Activated CD4-positive, CD25-positive, alpha-beta regulatory T cell (primary cell): ENCODE data around the gene FCRL1.

ENCODE experiments used
- DNase-seq, 4 experiments: peaks; one replicate each; lab custom pipeline; 2025; lab: John Stamatoyannopoulos, UW

Gene FCRL1, protein sequence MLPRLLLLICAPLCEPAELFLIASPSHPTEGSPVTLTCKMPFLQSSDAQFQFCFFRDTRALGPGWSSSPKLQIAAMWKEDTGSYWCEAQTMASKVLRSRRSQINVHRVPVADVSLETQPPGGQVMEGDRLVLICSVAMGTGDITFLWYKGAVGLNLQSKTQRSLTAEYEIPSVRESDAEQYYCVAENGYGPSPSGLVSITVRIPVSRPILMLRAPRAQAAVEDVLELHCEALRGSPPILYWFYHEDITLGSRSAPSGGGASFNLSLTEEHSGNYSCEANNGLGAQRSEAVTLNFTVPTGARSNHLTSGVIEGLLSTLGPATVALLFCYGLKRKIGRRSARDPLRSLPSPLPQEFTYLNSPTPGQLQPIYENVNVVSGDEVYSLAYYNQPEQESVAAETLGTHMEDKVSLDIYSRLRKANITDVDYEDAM

DNA sequence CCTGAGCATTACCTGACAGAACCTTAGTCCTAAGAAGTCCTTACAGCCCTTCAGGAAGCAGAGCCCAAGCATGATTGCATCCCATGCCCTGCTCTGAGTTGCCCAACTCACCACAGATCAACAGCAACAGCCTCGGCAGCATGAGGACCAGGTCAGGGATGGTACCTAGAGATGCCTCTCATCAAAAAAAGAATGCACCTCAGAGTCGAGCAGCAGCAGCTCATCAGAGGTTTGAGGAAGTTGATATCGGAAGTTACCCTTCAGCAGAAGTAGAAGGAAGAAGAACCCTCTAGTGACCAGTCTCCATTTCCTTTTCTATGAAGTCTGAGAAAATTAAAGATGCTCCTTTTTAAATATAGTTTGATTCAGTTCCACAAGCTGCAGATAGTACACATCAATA is at the start of gene FCRL1:
Gene FCRL1 (minus strand): TSS at position 225 of the 400 bp plus-strand sequence. CDS start 83 bp downstream, at position 142.
- DNase-seq: no peak

DNA sequence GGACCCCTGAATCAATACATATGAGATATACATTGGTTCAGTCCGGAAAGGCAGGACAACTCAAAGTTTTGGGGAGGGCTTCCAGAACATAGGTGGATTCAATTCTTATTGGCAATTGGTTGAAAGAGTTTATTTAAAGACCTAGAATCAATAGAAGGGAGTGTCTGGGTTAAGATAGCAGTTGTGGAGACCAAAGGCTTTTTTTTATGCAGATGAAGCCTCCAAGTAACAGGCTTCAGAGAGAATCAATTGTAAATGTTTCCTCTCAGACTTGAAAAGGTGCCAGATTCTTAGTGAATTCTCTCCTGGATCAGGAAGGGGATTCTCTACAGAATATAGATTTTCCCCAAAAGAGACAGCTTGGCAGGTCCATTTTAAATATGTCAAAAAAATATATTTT is 48.7 kb upstream of the FCRL1 start:
- DNase-seq: no peak

DNA sequence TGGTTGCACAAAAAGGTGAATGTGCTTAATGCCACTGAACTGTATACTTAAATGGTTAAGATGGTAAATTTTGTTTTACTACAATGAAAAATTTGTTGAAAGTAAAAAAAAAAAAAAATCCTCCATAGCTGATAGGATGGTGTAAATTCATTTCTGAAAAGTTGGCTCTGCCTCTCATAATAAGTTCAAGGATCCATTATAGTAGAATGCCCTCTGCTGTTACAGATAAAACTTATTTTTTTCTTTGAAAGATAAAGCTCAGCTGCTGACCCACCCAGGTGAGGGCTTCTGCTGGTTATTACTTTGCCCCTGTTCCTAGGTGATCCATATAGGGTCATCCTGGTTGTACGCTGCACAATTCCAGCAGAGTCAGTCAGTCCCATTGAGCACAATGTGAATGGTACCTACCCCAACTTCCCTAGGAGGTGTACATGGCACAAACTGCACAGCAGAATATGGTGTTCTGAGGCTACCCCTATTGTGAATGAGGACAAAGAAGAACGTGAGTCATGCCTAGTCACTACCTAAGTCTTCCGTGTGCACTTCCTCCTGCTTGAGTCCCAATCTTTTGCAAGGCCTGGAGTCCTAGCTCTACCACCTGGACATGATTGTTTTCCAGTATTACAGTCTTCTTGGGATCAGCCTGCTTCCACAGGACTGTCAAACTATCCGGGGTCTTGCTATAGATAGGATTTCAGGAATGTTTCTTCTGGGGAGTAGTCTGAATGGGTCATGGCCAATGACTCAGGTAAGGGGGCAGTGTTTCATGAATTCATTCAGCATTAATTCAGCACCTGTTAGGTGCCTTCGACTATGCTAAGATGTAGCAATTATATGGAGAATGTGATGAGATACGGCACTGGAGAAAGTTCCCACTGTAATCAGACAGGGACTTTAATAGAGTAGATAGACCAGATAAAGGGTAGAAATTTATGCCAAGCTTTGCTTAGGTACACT is 42.5 kb upstream of the FCRL1 start:
- DNase-seq: no peak

DNA sequence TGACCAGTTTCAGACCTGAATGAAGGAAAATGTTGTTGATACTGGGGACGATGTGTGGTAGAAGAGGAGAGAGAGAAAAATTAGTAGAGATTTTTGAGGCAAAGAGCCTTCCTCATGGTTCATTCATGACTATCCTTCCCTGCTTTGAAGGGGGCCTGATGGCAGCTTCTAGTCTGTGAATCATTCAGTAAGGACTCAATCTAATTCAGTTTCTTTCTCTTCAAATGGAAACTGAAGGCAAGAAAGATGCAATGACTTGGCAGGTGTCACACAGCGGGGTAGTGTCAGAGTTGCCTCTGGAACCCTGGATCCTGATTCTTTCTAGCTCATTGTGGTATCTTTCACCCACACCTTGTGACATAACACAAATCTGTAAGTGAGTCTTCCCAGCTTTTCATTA is 36.6 kb upstream of the FCRL1 start:
- DNase-seq: no peak

DNA sequence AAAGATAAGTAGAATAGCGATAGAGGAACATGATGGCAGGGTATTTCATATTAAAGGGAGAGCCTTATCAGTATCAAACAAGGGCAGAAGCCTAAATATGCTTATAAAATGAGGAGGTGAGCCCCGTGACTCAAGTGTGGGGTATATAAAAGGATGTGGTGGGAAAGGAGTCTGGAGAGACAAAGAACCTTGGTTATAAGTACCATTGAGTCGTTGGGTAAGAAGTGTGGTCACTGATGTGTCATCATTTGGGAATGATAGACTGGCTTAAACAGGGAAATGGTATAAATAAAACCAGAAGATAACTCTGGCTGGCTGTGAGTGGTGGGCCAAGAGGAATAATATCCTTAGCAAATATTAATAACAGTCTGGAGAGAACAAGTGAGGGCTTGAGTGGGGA is 32.6 kb upstream of the FCRL1 start:
- no peak for DNase-seq

DNA sequence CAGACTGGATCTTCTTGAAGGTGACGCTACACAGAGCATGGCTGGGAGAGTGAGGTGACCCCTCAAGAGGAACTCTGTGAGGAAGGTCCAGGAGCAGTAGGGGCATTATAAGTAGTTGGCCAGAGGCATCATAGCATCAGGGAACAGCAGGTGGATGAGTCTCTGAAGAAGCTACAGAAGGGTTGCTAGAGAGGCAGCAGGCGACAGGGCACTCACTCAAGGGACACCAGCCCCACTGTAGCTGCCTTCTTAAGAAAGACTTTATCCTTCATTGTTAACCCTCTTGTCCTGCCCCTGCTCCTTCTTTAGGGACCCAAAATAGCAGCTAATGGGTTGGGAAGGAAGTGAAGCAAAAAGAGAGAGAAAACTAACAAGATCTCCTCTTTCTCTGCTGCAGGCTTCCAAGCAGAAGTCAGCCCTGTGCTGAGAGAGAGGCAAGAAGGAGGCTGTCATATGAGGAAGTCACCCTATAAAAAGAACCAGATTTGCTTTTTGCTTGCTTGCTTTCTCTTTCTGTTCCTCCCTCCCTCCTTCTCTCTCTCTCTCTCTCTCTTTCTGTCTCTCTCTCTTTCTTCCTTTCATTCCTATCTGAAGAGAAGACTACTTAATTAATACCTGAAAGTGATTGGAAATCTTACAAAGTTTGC is 29.4 kb upstream of the FCRL1 start:
- DNase-seq: no peak

DNA sequence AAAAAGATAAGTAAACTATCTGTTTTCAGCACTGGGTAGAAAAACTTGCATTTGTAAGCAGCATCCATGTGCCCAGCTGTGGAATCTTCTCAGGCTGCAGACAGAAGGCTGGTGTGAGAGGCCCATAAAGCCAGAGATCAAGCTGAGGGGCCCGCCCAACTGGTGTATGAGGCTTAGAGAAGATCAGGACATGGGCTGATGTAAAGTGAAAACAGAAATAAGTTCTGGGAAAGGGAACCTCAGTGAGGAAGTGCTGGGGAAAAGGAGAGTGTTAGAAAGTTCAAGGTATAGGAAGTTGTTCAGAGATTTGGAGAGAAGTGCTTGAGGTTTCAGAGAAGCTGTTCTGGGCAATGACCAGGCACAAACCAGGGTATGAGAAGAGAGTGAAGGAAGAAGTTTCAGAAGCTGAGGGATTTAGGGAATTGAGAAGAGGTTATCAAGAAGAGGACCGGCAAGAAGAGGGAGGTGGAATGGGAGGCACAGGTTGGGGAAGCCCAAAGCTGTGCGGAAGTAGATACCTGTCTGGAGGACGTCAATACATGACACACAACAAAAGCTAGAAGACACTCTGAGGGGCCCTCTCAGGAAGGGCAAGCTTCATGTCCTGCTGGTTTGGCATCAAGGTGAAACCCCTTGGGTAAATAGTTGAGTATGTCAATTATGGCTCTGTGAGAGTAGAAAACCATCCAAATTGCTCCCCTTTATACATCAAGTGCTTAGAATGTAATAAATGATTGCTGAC is 24.3 kb upstream of the FCRL1 start:
- no peak for DNase-seq

DNA sequence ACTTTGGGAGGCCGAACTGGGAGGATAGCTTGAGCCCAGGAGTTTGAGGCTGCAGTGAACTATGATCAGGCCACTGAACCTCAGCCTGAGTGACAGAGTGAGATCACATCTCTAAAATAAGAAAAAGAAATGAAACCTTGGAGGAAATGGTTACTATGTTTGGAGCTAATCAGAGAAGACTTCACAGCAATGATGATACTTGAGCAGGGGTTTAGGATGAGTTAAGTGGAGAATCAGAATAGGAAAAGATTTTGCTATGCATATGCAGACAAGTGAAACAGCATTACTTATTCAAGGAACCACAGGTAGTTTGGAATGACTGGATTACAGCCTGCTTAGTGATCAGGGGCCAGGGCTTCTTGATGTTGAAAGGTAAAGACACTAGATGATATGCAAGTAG is 23.0 kb upstream of the FCRL1 start:
- no peak for DNase-seq

DNA sequence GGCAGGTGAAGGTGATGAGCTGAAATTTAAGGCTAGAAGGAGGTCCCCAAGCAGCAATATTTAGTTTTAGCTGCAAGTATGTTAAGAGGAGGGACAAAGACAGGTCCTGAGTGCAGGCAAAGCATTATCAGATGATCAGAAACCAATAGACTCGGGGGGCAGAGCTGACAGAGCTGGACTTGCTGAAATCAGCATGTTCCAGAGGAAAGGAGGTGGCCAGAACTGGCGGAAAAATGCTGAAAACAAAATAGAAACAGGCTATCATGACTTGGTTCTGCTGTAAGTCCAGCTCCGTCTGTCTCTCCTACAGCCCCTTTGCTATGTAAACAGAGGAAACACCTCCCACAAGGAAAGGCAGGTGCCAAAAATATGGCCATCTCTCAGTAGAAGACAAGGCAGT is 21.8 kb upstream of the FCRL1 start, which contains the start of gene CD5L:
Gene CD5L (minus strand): TSS at position 101 of the 400 bp plus-strand sequence. CDS start 107 bp downstream, outside the sequence.
- DNase-seq: no peak

DNA sequence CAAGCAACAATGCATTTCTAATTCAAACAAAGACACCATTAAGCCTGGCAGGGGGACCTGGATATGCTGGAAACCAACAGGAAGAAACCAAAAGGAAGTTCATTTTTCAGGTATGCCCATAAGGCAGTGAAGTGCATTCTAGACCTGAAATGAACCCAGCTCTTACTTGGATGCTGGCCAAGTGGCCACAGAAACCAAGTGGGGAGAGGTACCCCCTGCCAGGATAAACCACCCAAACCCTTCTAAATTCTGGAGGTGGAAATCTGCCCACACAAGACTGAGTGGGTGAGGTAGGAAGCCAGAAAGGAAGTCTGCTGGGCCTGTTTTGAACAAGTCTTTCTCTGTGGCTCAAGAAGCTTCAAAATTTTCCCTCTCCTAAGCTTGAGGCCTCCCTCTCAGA is 19.0 kb upstream of the FCRL1 start:
- no peak for DNase-seq

DNA sequence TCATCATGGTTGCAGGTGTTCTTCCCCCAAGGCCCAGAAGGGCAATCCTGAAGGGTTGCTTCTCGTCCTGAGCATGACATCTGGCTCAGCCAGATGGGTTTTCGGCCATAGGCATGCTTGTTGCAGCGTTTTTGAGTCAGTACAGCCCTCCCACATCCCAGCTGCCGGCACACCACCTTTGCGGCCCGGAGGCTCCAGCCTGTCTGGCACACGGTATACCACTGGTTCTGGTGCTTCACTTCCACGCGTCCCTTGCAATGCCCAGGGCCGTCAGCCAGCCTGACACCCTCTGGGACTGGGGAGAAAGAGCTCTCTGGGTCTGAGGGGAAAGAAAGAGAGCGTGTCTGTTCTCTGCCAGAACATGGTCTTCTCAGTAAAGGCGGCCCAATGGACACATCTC is 14.5 kb upstream of the FCRL1 start:
- no peak for DNase-seq

DNA sequence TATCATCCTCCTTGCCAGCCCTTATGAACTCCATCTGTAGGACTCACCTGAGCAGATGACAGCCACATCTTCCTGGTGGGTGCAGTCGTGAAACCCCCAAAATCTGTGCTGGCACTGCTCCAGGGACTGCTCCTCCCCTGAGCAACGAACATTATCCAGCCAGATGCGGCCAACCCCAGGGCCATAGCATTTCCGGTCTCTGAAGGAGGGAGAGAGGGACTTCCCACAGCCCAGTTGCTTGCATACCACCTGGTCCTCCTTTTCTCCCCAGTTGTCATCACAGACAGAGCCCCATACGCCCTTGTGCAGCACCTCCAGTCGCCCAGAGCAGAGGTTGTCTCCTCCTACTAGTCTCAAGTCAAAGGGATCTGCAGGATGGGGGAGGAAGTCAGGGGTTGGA is 13.2 kb upstream of the FCRL1 start:
- DNase-seq: no peak

DNA sequence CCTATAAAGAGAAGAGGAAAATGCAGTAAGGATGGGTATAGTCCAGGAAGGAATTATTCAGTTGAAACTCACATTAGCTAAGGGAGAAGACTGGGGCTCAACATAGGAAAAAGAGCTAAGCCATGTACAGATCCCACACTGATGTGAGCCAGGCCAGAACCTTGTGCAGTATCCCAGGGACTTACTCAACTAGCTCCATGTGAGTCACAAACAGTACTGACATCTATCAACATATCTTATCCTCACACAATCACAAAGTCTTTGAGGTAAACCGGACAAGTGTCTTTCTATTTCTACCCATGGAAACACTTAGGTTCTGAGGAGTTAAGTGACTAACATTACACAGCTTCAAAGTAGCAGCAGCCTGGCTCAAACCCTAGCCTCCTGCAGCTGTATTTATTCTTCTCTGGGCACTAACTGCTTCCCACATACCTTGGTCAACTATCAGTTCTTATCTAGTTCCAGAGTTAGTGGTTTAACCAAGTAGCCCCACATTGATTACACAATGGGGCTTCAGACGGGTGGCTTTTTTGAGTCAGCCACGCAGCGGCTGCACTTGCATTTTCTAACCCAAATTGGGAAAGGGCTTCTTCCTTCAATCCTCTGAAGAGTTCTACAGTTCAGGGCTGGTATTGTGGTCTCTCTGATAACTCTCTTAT is 12.2 kb upstream of the FCRL1 start:
- DNase-seq: no peak

DNA sequence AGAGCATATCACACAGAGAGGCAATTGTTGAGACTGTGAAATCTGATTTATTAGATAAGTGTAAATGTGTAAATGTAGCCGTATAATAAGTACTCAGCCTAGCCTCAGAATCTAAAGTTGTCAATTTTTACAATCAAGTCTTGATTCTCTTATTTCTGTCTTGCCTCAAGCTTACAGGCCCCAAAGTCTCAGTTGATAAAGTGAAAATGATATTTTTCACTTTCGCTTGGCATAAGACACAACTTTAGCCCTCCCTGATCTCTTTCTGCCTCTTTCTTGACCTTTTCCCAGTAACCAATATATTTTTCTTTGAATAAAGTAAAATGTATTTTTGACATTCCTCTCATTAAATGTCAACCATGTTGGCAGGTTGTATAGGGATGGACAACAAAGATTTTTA is 11.0 kb upstream of the FCRL1 start:
- no peak for DNase-seq

DNA sequence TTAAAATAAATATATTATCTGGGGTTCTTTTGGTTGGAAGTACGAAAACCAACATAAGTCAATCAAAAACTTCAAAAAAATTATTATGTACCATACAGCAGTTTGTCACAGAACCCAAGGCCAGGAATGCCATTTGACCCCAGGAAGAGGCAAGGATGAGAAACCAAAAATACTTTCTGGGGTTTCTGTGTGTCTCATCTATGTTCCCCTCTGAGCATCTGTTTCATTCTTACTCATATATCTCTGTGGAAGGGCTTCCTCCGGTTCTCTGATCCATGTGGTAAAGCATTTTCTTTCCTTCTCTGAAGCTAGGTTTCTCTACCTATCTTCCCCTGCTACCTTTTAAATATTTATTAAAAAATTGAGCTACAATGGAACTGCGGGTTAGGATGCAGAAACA is 9.8 kb upstream of the FCRL1 start:
- DNase-seq: no peak

DNA sequence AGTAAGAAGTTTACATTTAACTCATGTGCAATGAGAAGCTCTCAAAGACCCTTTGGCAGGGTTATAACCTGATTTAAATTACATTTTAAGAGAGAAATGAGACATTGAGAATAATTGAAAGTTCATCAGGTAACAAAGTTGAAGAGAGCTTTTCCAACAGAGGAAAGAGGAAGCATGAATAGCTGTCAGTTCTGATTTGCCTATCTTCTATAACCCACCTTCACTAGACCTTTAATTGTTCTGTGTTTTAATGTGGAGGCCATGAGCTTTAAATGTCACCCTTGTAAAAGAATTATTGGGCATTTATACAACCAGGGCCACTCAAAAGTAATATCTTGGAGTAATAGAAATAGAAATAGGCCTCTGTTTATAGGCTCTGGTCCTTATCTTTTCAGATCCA is 9.3 kb upstream of the FCRL1 start:
- no peak for DNase-seq

DNA sequence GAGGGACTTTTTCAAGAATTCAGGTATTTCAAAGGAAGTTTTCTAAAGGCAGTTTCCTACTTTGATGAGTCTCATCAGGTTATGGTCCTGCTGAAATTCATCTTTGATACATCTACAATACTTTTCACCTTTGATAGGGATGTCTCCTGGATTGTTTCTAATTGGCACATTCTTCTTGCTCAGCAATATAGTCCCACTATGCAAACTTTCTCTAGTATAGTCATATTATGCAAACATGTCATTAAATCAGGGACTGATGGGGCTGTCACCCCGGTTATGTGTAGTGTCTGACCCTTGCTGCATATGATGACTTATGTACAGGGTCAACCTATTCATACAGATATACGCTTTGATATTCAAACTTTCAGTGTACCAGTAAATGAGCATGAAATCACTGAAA is 379 bp upstream of the FCRL1 start:
- no peak for DNase-seq

DNA sequence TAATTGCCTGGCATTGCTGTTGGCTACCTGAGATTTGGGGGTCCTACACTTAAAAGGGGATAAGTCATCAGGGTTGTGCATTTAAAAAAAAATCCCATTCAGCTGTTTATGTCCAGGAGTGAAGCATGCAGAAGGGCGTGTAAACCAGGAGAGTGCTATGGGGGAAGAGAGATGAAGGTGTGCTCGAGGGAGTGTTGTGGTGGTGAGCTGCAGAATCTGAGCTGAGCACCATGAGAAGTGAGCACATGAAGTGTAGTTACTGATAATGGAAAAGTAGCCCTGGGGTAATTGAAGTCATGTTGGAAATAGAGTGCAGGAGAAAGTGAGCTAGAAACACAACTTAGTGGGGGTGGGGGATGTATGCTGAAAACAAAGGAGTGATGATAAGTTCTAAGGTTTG is 705 bp downstream of the FCRL1 start:
- no peak for DNase-seq

DNA sequence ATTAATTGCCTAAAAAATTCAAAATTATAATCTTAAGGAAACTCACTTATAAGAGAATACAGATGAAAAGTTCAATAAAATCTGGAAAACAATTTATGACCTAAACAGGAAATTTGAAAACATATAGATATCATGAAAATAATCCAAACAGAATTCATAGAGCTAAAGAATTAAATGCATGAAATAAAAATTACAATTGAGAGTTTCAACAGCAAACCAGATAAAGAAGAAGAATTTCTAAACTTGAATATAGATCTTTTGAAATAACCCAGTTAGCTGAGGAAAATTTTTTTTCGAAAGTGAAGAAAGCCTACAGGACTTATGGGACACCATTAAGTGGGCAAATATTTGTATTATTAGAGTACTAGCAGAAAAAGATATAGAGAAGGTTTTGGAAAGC is 6.7 kb downstream of the FCRL1 start:
- no peak for DNase-seq

DNA sequence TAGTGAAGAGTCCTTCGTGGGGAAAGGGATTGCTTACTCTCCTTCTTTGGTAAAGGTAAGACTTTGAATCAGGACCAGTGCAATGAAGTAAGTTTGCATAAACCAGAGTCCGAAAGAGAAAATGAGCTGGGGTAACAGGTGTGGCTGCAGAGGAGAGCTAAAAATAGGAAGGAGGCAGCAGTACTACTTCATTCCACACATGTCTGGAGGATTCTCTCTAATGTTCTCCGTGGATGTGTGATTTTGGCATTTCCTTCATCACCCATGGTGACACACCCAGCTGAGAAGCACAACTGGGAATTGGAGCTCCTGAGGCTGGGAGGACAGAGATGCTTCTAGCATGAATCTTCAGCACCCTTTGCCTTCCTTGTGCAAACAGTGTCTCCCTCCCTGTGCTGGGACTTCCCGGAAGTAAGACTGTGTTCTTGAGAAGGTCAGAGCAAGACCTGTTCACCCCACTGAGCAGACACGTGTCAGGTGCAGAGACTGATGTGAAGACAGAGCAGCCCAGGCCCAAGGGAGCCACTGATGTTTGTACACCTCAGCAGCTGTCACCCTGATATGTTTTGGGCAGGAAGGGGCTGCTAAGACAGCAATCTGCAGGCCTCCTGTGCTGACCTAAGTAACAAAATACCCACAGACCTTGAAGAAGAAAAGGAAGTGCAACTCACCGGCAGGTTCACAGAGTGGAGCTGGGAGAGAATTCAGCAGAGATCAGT is 13.3 kb downstream of the FCRL1 start:
- no peak for DNase-seq

DNA sequence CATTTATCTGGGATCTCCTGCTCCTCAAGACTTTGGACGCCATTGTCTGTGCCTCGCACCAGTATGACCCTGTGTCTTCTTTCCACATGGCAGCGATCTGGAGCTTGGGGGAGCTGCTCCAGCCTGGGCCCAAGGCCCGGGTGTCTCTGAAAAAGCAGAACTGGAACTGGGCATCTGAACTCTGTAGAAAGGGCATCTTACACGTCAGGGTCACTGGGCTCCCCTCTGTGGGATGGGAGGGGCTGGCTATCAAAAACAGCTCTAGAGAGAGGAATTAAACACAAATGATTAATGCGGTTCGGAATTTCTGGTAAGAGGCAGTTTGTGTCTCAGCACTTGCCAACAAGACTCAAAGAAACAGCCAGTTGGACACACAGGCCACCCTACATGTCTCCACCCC is 16.1 kb downstream of the FCRL1 start:
- no peak for DNase-seq
